ENCODE data around the gene CAMK2D. TPM values are rescaled to one million over a fixed set of nuclear protein-coding genes. Genes with fewer than 3 reads are reported as not detected.

Gene CAMK2D
- total RNA-seq, 1 experiment from 2014 or later: 7.1 TPM

DNA sequence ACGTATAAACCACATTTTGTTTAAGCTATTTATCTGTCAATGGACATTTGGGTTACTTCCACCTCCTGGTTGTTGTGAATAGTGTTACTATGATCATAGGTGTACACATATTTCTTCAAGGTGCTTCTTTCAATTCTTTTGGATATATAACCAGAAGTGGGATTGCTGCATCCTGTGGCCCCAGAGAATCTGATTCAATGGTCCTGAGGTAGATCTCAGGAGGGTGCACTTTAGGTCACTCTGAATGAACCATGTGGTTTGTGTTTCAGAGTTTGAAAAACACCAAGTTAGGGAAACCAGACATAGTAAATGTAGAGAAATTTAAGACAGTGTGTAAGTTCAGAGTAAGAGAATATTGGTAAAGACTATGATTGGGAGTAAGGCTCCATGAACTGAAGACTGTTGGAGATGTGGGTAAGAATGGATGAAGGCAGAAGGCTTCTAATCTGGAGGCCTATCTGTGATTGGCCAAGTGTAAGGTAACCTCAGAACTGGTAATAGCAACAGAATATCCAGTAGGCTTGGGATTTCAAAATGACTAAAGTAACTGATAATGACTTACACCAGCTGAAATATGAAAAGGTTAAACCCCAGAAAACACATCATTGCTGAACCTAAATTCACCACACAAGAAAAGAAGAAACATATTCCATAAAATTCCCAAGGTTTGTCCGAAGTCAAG is 236.9 kb downstream of the CAMK2D start:
- Histone ChIP-seq H3K9me3 (ENCODE audit: insufficient read depth, low read depth) (no peaks in the 10 kb centered on the region), H3K27me3 (ENCODE audit: insufficient read depth, low read depth) (no peaks in the 10 kb centered on the region), H3K4me2 (no peak overlapping the region), H3K36me3 (ENCODE audit: low read depth) (no peaks in the 10 kb centered on the region), H3K4me3 (no peak overlapping the region), H3K4me1 (replicated peaks; ENCODE audit: insufficient read depth) (no peaks in the 10 kb centered on the region), H3K79me2 (ENCODE audit: low read depth) (no peaks in the 10 kb centered on the region), H3F3A (ENCODE audit: insufficient read depth, low read depth) (no peaks in the 10 kb centered on the region), H3K27ac (no peak overlapping the region), H3K9me2 (ENCODE audit: insufficient read depth) (no peaks in the 10 kb centered on the region), H2AFZ (no peak overlapping the region), H4K20me1 (ENCODE audit: insufficient read depth) (no peaks in the 10 kb centered on the region)
- DNase-seq: no peak
- TF ChIP-seq, protein P1, sequence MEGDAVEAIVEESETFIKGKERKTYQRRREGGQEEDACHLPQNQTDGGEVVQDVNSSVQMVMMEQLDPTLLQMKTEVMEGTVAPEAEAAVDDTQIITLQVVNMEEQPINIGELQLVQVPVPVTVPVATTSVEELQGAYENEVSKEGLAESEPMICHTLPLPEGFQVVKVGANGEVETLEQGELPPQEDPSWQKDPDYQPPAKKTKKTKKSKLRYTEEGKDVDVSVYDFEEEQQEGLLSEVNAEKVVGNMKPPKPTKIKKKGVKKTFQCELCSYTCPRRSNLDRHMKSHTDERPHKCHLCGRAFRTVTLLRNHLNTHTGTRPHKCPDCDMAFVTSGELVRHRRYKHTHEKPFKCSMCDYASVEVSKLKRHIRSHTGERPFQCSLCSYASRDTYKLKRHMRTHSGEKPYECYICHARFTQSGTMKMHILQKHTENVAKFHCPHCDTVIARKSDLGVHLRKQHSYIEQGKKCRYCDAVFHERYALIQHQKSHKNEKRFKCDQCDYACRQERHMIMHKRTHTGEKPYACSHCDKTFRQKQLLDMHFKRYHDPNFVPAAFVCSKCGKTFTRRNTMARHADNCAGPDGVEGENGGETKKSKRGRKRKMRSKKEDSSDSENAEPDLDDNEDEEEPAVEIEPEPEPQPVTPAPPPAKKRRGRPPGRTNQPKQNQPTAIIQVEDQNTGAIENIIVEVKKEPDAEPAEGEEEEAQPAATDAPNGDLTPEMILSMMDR (conservative IDR thresholded peaks at IDR 0.05): no peak
- no peak for TF ChIP-seq EZH2 (IDR thresholded peaks at IDR 0.05; ENCODE audit: low read depth)
- ChIA-PET CTCF (no interaction called here), POLR2A (ENCODE audit: unreplicated experiment) (no interaction called here)
- intact Hi-C loops (cut with micrococcal nuclease; ENCODE audit: unreplicated experiment): no loop called here
- no TSS peak for BruUV-seq (replicated peaks)

DNA sequence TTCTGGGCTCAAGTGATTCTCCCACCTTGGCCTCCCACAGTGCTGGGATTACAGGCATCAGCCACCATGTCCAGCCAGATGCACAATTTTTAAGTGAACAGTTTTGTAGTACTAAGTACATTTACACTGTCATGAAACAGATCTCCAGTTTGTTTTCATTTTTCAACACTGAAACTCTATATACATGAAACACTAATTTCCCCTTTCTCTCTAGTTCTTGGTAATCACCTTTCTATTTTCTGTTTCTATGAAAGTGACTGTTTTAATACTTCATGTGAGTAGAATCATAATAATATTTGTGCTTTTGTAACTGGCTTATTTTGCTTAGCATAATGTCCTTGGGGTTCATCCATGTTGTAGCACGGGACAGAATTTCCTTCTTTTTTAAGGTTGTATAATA is 237.4 kb downstream of the CAMK2D start:
- POLR2A ChIA-PET (ENCODE audit: unreplicated experiment): no interaction called here

DNA sequence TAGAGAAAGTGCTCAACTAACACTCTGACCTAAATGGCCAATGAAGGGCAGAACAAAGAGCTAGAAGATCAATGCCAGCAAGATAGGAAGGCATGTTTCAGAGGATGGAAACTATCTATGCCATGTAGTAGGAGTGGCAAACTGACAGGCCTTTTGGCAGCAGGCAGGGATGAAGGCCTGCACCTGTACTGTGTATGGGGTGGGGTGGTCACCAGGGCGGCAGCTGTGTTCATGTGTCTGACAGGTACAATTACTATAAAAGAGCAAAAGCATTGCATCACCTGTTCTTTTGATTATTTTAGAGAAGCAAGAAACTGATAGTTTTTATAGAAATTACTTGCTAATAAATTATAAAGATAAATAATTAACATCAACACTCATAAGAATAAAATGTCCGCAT is 239.1 kb downstream of the CAMK2D start:
- H2AFZ ChIP-seq: no peak overlapping the region
- no peak overlapping the region for H3K4me2 ChIP-seq
- no peaks in the 10 kb centered on the region for H3K4me1 ChIP-seq (replicated peaks; ENCODE audit: insufficient read depth)
- CTCF ChIA-PET: no interaction called here
- DNase-seq: no peak
- no peaks in the 10 kb centered on the region for H3K27me3 ChIP-seq (ENCODE audit: insufficient read depth, low read depth)
- no peaks in the 10 kb centered on the region for H3K79me2 ChIP-seq (ENCODE audit: low read depth)
- intact Hi-C loops (cut with micrococcal nuclease; ENCODE audit: unreplicated experiment): no loop called here
- no TSS peak for BruUV-seq (replicated peaks)
- H3K9me2 ChIP-seq (ENCODE audit: insufficient read depth): no peaks in the 10 kb centered on the region
- H3K27ac ChIP-seq: no peak overlapping the region
- H3K36me3 ChIP-seq (ENCODE audit: low read depth): no peaks in the 10 kb centered on the region
- H3F3A ChIP-seq (ENCODE audit: insufficient read depth, low read depth): no peaks in the 10 kb centered on the region
- POLR2A ChIA-PET (ENCODE audit: unreplicated experiment): no interaction called here
- TF ChIP-seq EZH2 (IDR thresholded peaks at IDR 0.05; ENCODE audit: low read depth): no peak
- TF ChIP-seq, protein P1 (conservative IDR thresholded peaks at IDR 0.05): no peak
- H4K20me1 ChIP-seq (ENCODE audit: insufficient read depth): no peaks in the 10 kb centered on the region
- H3K4me3 ChIP-seq: no peak overlapping the region
- no peaks in the 10 kb centered on the region for H3K9me3 ChIP-seq (ENCODE audit: insufficient read depth, low read depth)

More for the DNA sequence above, 237.4 kb downstream of the CAMK2D start:
- Histone ChIP-seq H3K4me3 (no peak overlapping the region), H3K36me3 (ENCODE audit: low read depth) (no peaks in the 10 kb centered on the region), H3K27ac (no peak overlapping the region), H3K79me2 (ENCODE audit: low read depth) (no peaks in the 10 kb centered on the region), H2AFZ (no peak overlapping the region), H4K20me1 (ENCODE audit: insufficient read depth) (no peaks in the 10 kb centered on the region), H3K27me3 (ENCODE audit: insufficient read depth, low read depth) (no peaks in the 10 kb centered on the region), H3K4me2 (no peak overlapping the region), H3K9me2 (ENCODE audit: insufficient read depth) (no peaks in the 10 kb centered on the region), H3K4me1 (replicated peaks; ENCODE audit: insufficient read depth) (no peaks in the 10 kb centered on the region), H3F3A (ENCODE audit: insufficient read depth, low read depth) (no peaks in the 10 kb centered on the region), H3K9me3 (ENCODE audit: insufficient read depth, low read depth) (no peaks in the 10 kb centered on the region)
- DNase-seq: no peak
- CTCF ChIA-PET: no interaction called here
- no TSS peak for BruUV-seq (replicated peaks)
- TF ChIP-seq EZH2 (IDR thresholded peaks at IDR 0.05; ENCODE audit: low read depth): no peak
- TF ChIP-seq, protein P1 (conservative IDR thresholded peaks at IDR 0.05): no peak
- intact Hi-C loops (cut with micrococcal nuclease; ENCODE audit: unreplicated experiment): no loop called here

All from PC-9 (cell line).